HG03159 (cell line): ENCODE data around the gene CRYGS.

Experiments used
- ATAC-seq: cut with Tn5 transposase; IDR thresholded peaks from one replicate; pipeline ENCODE4 v1.9.1; 2021; ENCODE audit warnings: mild to moderate bottlenecking, moderate library complexity; ENCODE audit not compliant: unreplicated experiment

CRYGS gene

GRCh38 chr3:186496016-186496415 lies 48.2 kb downstream of the CRYGS start:
- ATAC-seq, result no peak

- no peak for ATAC-seq
Measured at GRCh38 chr3:186493525-186494255, 50.5 kb downstream of the CRYGS start.

GRCh38 chr3:186492385-186492984 lies 51.7 kb downstream of the CRYGS start:
- ATAC-seq, result no peak

GRCh38 chr3:186489507-186489906 lies 54.7 kb downstream of the CRYGS start:
- ATAC-seq, result no peak
